Psoas muscle (tissue), 8 donors: Measurements from ENCODE around the gene TLE7. TPM values are rescaled to one million over a fixed set of nuclear protein-coding genes. Genes with fewer than 3 reads are reported as not detected.

ENCODE experiments used
- ATAC-seq, 4 donors: fragments of 200-7000 bp; cut with Tn5 transposase; one replicate each; pipeline ENCODE4 v1.9.1; 2020; ENCODE audit warnings: moderate library complexity in 3 of 4, mild to moderate bottlenecking in 2 of 4
- DNase-seq, 2 donors: peaks; one replicate each; pipeline ENCODE4 v3.0.0-alpha.2; 2020
- H3K27ac ChIP-seq: fragments of 200-600 bp; one replicate; pipeline ENCODE4 v1.8.0; 2022
- H3K27me3 ChIP-seq, 3 donors: fragments of 200-600 bp in 1 of 3; one replicate each; pipeline versions ENCODE4 v1.6.1 to v1.8.0; 2013 to 2022; ENCODE audit warnings: low read length in 2 of 3, mild to moderate bottlenecking in 2 of 3, moderate library complexity in 1 of 3; ENCODE audit not compliant: insufficient read depth in 3 of 3
- H3K36me3 ChIP-seq, 2 donors: fragments of 200-600 bp in 1 of 2; one replicate each; pipeline versions ENCODE4 v1.6.1 to v1.8.0; 2013 to 2022; ENCODE audit warnings: low read depth in 1 of 2, mild to moderate bottlenecking in 1 of 2, moderate library complexity in 1 of 2; ENCODE audit not compliant: insufficient read depth in 1 of 2
- H3K4me1 ChIP-seq: fragments of 200-600 bp; one replicate; pipeline ENCODE4 v1.8.0; 2022
- H3K4me3 ChIP-seq: fragments of 200-600 bp; one replicate; pipeline ENCODE4 v1.8.0; 2022; ENCODE audit warnings: mild to moderate bottlenecking
- H3K9me3 ChIP-seq: fragments of 200-600 bp; one replicate; pipeline ENCODE4 v1.8.0; 2022
- CTCF ChIP-seq: fragments of 200-600 bp; IDR thresholded peaks from one replicate; pipeline ENCODE4 v1.8.0; 2022; ENCODE audit warnings: antibody characterized with exemption
- WGBS, 3 donors: extraction: QIAGEN DNeasy Blood & Tissue Kit; methylation state at CpG; one replicate each; pipeline versions ENCODE4 v1.1.6 to v1.1.7; 2013; 5-methylcytosine and 5-hydroxymethylcytosine counted together
- intact Hi-C, 2 donors: fragments of 100-400 bp; cut with DNase I; formaldehyde crosslinking; loops; one replicate each; pipeline versions ENCODE4 v1.11.0 to v1.14.2; 2022
- long read RNA-seq, 2 donors: library from polyadenylated mRNA; unstranded; transcript quantifications; one replicate each; pipeline ENCODE4 v2.0.0, GENCODE V29; 2021
- polyA plus RNA-seq, 3 donors: library from polyadenylated mRNA; stranded (reverse); fragments of 200-250 nt; gene quantifications; one replicate each; pipeline ENCODE4 v1.2.3, GENCODE V29; 2013
- total RNA-seq, 4 donors: library from RNA; stranded (reverse); fragmentation: NEBNext Ultra II Directional in 2 of 4; extraction: Animal tissue kit (Norgen Biotek cat#: 25700) in 2 of 4; gene quantifications; one replicate each; pipeline versions ENCODE4 v1.2.1 to v1.2.4, GENCODE V29; 2021 to 2023
- donor health status: healthy with polysubstance abuse.
- donor health status: DM: no; HTN: no; CAD: no; lungs with moderate emphysema.
- donor health status: Bipolar disorder and iron deficiency.
- donor health status: healthy.
- donor health status: DM: yes; HTN: yes; CAD: no.
- donor health status: DM: no; HTN: no; CAD: no.
- donor health status: DM: no; HTN: no; CAD: no.
- donor health status: DM: yes; HTN: yes; CAD: no.

TLE7 gene
- total RNA-seq (not detected), polyA plus RNA-seq (not detected)
- long read RNA-seq, donor 1 = 0 reads
- long read RNA-seq, donor 2 = 0 reads

GRCh38 chr16:71442051-71442440 is at the start of gene TLE7:
Gene TLE7, minus strand, starts transcription at chr16:71442054. Its CDS starts 8,730 bp downstream, at chr16:71433324.
- no peak for DNase-seq
- no peak within 1 kb of the TSS for H3K27ac ChIP-seq
- peaks cover 0 to 3% (median 0%) of the 10 kb centered on the region in 3 donors for H3K27me3 ChIP-seq
- intact Hi-C loops = no loop called here
- TF ChIP-seq CTCF = no peak
- peaks cover 0 to under 1% of the 10 kb centered on the region in 2 donors for H3K36me3 ChIP-seq
- no peaks in the 10 kb centered on the region for H3K4me1 ChIP-seq
- WGBS, 3 donors = 80 to 85% (median 81%) methylated on average over 12 to 13 of the region's 13 CpGs
- H3K4me3 ChIP-seq = no peak within 1 kb of the TSS
- ATAC-seq = no peak
- H3K9me3 ChIP-seq = peaks cover 50% of the 10 kb centered on the region

- intact Hi-C loops = no loop called here
- Histone ChIP-seq H3K9me3 (no peaks in the 10 kb centered on the region), H3K36me3 (no peaks in the 10 kb centered on the region), H3K4me3 (no peak overlapping the region), H3K4me1 (no peaks in the 10 kb centered on the region), H3K27me3 (no peaks in the 10 kb centered on the region), H3K27ac (no peak overlapping the region)
- WGBS, 3 donors = 50 to 53% (median 52%) methylated on average over 3 of the region's 3 CpGs
- no peak for ATAC-seq
- DNase-seq = no peak
- TF ChIP-seq CTCF = no peak
These were observed 49.2 kb upstream of the TLE7 start for GRCh38 chr16:71491054-71491453.

GRCh38 chr16:71490361-71490760 is 48.5 kb upstream of the TLE7 start:
- H3K27me3 ChIP-seq = no peaks in the 10 kb centered on the region
- DNase-seq (no peak), ATAC-seq (no peak)
- no peaks in the 10 kb centered on the region for H3K4me1 ChIP-seq
- TF ChIP-seq CTCF = no peak
- no peaks in the 10 kb centered on the region for H3K36me3 ChIP-seq
- no peak overlapping the region for H3K4me3 ChIP-seq
- intact Hi-C loops = no loop called here
- H3K9me3 ChIP-seq = no peaks in the 10 kb centered on the region
- H3K27ac ChIP-seq = no peak overlapping the region

- Histone ChIP-seq H3K4me1 (no peaks in the 10 kb centered on the region), H3K36me3 (no peaks in the 10 kb centered on the region), H3K9me3 (no peaks in the 10 kb centered on the region), H3K4me3 (no peak within 1 kb of the TSS), H3K27me3 (no peaks in the 10 kb centered on the region), H3K27ac (no peak within 1 kb of the TSS)
- DNase-seq (no peak), ATAC-seq (no peak)
- intact Hi-C loops = no loop called here
- WGBS, 3 donors = 85 to 86% (median 86%) methylated on average over 22 of the region's 22 CpGs
- no peak for TF ChIP-seq CTCF
These were observed 47.3 kb upstream of the TLE7 start, which contains the start of gene ZNF19 for GRCh38 chr16:71489122-71489521. Gene ZNF19, minus strand, starts transcription at chr16:71489324. Its CDS starts 7,210 bp downstream, at chr16:71482114.
